SK-N-MC (cell line): ENCODE results near the gene REXO4.

Experiments used
- DNase-seq: peaks from one replicate; pipeline ENCODE4 v3.0.0-alpha.2; 2011; ENCODE audit warnings: low read depth, low spot score
- H3K27ac ChIP-seq: fragments of 200-600 bp; sonication (generic); 2 replicates; pipeline ENCODE4 v1.5.1; 2016; ENCODE audit warnings: mixed run types
- H3K36me3 ChIP-seq: fragments of 200-600 bp; sonication (generic); 2 replicates; pipeline ENCODE4 v1.6.1; 2017; ENCODE audit warnings: antibody characterized with exemption, low read length, mixed read lengths; ENCODE audit not compliant: insufficient read depth
- H3K4me3 ChIP-seq: fragments of 200-600 bp; sonication (generic); 2 replicates; pipeline ENCODE4 v1.5.1; 2016
- H3K9ac ChIP-seq: fragments of 200-600 bp; sonication (generic); 2 replicates; pipeline ENCODE4 v1.8.0; 2017; ENCODE audit warnings: mixed run types, mixed read lengths; ENCODE audit not compliant: insufficient read length
- H3K9me3 ChIP-seq: fragments of 200-600 bp; sonication (generic); 2 replicates; pipeline ENCODE4 v1.6.1; 2017; ENCODE audit warnings: low read depth, mild to moderate bottlenecking, antibody characterized with exemption, low read length, moderate library complexity, mixed read lengths
- EZH2 ChIP-seq: fragments of 200-600 bp; sonication (generic); IDR thresholded peaks from one replicate; pipeline ENCODE4 v1.6.1; 2017; ENCODE audit warnings: antibody characterized with exemption
- FOXP2 ChIP-seq: optimal IDR thresholded peaks from 2 replicates; pipeline ENCODE3; 2011; ENCODE audit warnings: mild to moderate bottlenecking, moderate library complexity; ENCODE audit not compliant: insufficient read depth; ENCODE audit errors: extremely low read length, control extremely low read depth
- POLR2AphosphoS5 ChIP-seq: IDR thresholded peaks from 2 replicates; pipeline ENCODE4 v1.6.1; 2012; ENCODE audit warnings: mild to moderate bottlenecking, low read depth, low read length, borderline replicate concordance

REXO4 gene

DNA sequence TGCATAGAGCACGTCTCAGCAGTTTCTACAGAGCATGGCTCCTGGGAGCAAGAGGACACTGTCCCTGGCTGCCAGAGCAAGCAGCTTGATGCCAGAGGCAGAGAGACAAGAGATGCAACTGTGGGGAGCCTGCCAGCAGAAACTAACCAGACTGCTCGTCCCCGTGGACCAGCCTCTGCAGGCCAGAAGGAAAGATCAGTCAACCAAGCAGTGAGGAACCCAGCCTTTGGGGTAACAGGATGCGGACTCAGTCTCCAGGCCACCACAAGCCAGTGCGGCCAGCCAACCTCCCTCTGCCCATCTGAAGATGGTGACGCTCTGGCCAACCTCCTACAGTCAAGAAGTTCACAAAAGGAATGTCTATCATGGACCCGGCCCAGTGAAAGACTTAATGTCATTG, 45.7 kb downstream of the REXO4 start:
- Histone ChIP-seq H3K4me3 (no peak overlapping the region), H3K9ac (no peak overlapping the region), H3K36me3 (peaks cover 29% of the 10 kb centered on the region), H3K9me3 (no peaks in the 10 kb centered on the region), H3K27ac (no peak overlapping the region)
- no peak for DNase-seq
- no peak for TF ChIP-seq POLR2AphosphoS5
- no peak for TF ChIP-seq FOXP2
- no peak for TF ChIP-seq EZH2

DNA sequence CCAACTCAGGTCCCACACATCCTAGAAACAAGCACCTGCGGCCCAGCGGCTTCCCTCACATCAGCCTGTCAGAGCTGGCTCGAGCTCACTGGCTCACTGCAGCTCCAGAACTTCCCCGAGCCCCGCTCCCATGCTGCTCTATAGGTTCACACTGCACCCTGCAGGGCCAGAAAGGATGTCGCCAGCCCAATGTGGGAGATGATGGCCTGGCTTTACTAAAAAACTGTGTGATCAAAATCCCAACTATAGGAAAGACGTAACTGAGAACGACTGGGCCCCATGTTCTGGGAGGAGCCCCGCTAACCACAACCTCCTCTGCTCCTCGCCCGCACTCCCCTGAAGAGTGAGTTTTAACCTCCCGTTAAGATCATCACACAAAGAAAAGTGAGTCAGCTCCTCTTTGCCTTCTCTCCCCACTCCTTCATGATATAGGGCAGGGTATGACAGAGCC, 46.5 kb downstream of the REXO4 start:
- no peak for TF ChIP-seq POLR2AphosphoS5
- peaks cover 37% of the 10 kb centered on the region for H3K36me3 ChIP-seq
- no peak overlapping the region for H3K27ac ChIP-seq
- DNase-seq, result no peak
- no peaks in the 10 kb centered on the region for H3K9me3 ChIP-seq
- no peak overlapping the region for H3K9ac ChIP-seq
- no peak overlapping the region for H3K4me3 ChIP-seq

DNA sequence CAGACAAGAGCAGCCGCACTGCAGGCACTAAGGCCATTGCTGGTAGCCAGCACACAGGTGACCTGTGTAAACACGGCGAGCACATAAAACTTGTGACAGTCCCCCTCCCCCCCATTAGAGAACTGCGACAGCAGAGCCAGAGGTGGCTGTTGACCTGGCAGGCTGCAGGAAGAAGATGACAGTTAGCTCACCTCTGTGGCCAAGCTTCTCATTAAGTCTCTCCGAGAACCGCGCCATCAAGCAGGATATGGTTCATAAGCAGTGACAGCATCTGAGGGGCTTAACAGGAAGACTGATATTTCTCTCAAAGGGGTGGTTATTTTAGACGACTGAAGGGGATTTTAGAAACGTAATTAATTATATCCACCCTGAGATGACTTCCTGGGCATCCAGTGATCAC, 47.1 kb downstream of the REXO4 start:
- Histone ChIP-seq H3K9ac (no peak overlapping the region), H3K9me3 (no peaks in the 10 kb centered on the region), H3K27ac (no peak overlapping the region), H3K36me3 (peaks cover 43% of the 10 kb centered on the region), H3K4me3 (no peak overlapping the region)
- TF ChIP-seq FOXP2, result no peak
- TF ChIP-seq POLR2AphosphoS5, result no peak
- no peak for DNase-seq

DNA sequence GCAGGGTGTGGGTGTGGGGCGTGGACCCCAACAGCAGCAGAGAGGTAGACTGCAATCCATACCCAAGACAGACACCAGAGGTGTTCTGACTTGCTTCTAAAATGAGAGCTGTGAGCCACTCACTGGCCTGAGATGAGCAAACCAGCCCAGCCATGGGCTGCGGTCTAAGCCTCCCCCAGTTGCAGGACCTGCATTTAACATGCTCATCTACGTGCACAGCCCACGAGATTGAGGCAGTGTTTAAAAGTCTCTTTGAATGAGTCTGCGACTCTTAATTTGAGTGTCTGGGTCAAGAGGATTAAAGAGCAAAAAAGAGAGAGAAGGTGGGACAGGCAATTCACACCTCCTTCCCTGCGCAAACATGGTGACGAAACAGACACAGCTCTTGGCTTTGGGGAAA, 47.9 kb downstream of the REXO4 start:
- Histone ChIP-seq H3K27ac (no peak overlapping the region), H3K9me3 (no peaks in the 10 kb centered on the region), H3K36me3 (peaks cover 50% of the 10 kb centered on the region), H3K4me3 (no peak overlapping the region), H3K9ac (no peak overlapping the region)
- TF ChIP-seq EZH2, result no peak
- TF ChIP-seq POLR2AphosphoS5, result no peak
- TF ChIP-seq FOXP2, result no peak
- DNase-seq, result no peak

- Histone ChIP-seq H3K9me3 (no peaks in the 10 kb centered on the region), H3K36me3 (peaks cover 53% of the 10 kb centered on the region), H3K4me3 (no peak overlapping the region), H3K27ac (no peak overlapping the region), H3K9ac (no peak overlapping the region)
- no peak for DNase-seq
- TF ChIP-seq EZH2 (no peak), POLR2AphosphoS5 (no peak), FOXP2 (no peak)
Observed at GRCh38 chr9:133369422-133369821, 48.4 kb downstream of the REXO4 start.

DNA sequence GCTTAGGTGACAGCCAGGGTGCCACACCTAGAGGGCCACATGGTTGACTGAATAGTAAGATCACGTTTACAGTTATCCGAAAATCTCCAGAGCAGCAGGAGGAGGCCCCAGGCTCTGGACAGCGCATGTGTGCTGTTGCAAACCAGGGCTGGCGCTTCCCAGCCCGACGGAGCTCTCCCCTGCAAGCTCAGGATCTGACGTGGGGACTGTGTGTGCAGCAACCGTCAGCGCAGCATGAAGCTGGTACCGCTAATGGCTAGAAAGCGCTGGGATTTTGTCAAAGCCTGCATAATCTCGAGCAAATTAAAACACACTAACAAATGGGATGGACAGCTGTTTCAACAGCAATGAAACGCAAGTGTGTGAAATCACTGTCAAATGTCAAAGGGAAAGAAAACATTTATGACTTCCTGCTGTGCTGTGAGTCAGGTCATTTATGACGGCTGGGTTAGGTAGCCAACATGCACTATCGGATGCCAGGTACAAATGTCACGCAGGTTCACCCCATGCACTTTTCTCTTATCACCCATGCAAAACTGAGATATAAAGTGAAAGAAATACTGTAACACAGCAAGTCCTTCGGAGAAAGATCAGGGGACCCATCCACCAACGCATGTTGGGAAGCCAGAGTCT, 49.4 kb downstream of the REXO4 start:
- peaks cover 61% of the 10 kb centered on the region for H3K36me3 ChIP-seq
- H3K4me3 ChIP-seq, result no peak overlapping the region
- H3K27ac ChIP-seq, result no peak overlapping the region
- DNase-seq, result no peak
- no peaks in the 10 kb centered on the region for H3K9me3 ChIP-seq
- TF ChIP-seq FOXP2 (no peak), EZH2 (no peak), POLR2AphosphoS5 (no peak)
- H3K9ac ChIP-seq, result no peak overlapping the region

DNA sequence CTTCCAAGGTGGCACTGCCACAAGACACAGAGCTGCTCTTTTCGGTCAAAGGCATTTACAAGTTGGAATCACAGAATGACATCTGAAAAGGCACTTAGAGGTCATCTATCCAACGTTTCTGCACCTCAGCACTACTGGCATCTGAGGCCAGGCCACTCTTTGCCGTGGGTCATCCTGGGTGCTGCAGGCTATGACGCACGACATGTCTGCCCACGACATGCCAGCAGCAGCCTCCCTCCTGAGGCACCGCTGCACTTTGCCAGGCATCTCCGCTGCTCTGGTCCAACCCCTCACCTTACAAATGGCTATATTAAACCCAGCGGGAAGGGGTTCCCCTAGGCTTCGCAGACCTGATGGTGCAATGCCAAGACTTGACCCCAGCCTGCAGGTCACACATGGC, 50.0 kb downstream of the REXO4 start:
- no peak for TF ChIP-seq POLR2AphosphoS5
- TF ChIP-seq EZH2, result no peak
- TF ChIP-seq FOXP2, result no peak
- H3K36me3 ChIP-seq, result peaks cover 61% of the 10 kb centered on the region
- no peak overlapping the region for H3K9ac ChIP-seq

GRCh38 chr9:133367221-133367620, 50.6 kb downstream of the REXO4 start:
- no peak for TF ChIP-seq EZH2
- no peak for TF ChIP-seq POLR2AphosphoS5
- TF ChIP-seq FOXP2, result no peak
- no peaks in the 10 kb centered on the region for H3K9me3 ChIP-seq
- peaks cover 62% of the 10 kb centered on the region for H3K36me3 ChIP-seq
- DNase-seq, result no peak
- H3K27ac ChIP-seq, result no peak overlapping the region
- H3K9ac ChIP-seq, result no peak overlapping the region
- no peak overlapping the region for H3K4me3 ChIP-seq

More for the DNA sequence above, 50.0 kb downstream of the REXO4 start:
- Histone ChIP-seq H3K9me3 (no peaks in the 10 kb centered on the region), H3K27ac (no peak overlapping the region), H3K4me3 (no peak overlapping the region)
- DNase-seq, result no peak

- DNase-seq, result no peak
Observed at GRCh38 chr9:133366435-133366834, 51.4 kb downstream of the REXO4 start.

More at GRCh38 chr9:133366435-133366834, 51.4 kb downstream of the REXO4 start:
- Histone ChIP-seq H3K36me3 (peaks cover 70% of the 10 kb centered on the region), H3K27ac (no peak overlapping the region), H3K9ac (no peak overlapping the region), H3K4me3 (no peak overlapping the region), H3K9me3 (no peaks in the 10 kb centered on the region)
- TF ChIP-seq POLR2AphosphoS5, result no peak
- TF ChIP-seq FOXP2, result no peak
- no peak for TF ChIP-seq EZH2
